ENCODE results near the gene EPS15.
"Not testable (repeated sequence)": the region's sequence is repeated elsewhere in the genome, so short reads cannot be mapped to it uniquely, and the experiment has no call there.

EPS15 gene

GRCh38 chr1:51509773-51510172 is 9.3 kb downstream of the EPS15 start:
- Histone ChIP-seq H3K4me2 (ENCODE audit: low read depth, low read length) (no peak overlapping the region), H3K4me3 (ENCODE audit: low read length) (no peak overlapping the region), H3K36me3 (replicated peaks; ENCODE audit: insufficient read depth, low read length) (no peaks in the 10 kb centered on the region), H3K79me2 (ENCODE audit: low read length) (peaks cover 96% of the 10 kb centered on the region), H3K4me1 (ENCODE audit: low read length) (peaks cover 25% of the 10 kb centered on the region), H3K27ac (ENCODE audit: low read length) (no peak overlapping the region), H3K9me3 (replicated peaks; ENCODE audit: insufficient read depth, low read length) (no peaks in the 10 kb centered on the region), H3F3A (ENCODE audit: insufficient read depth, low read length) (peaks cover 9% of the 10 kb centered on the region), H3K27me3 (replicated peaks; ENCODE audit: insufficient read depth, low read length) (no peaks in the 10 kb centered on the region), H3K9ac (ENCODE audit: low read length) (no peak overlapping the region), H3K9me2 (replicated peaks; ENCODE audit: insufficient read depth, low read length) (no peaks in the 10 kb centered on the region), H4K20me1 (ENCODE audit: insufficient read depth, low read length) (no peaks in the 10 kb centered on the region), H2AFZ (ENCODE audit: low read length) (no peak overlapping the region)
- TF ChIP-seq EZH2 (optimal IDR thresholded peaks at IDR 0.05; ENCODE audit: low read depth, low read length), result no peak
- TF ChIP-seq EZH2phosphoT487 (IDR thresholded peaks at IDR 0.05; ENCODE audit: low read length), result no peak
- TF ChIP-seq, protein P1, sequence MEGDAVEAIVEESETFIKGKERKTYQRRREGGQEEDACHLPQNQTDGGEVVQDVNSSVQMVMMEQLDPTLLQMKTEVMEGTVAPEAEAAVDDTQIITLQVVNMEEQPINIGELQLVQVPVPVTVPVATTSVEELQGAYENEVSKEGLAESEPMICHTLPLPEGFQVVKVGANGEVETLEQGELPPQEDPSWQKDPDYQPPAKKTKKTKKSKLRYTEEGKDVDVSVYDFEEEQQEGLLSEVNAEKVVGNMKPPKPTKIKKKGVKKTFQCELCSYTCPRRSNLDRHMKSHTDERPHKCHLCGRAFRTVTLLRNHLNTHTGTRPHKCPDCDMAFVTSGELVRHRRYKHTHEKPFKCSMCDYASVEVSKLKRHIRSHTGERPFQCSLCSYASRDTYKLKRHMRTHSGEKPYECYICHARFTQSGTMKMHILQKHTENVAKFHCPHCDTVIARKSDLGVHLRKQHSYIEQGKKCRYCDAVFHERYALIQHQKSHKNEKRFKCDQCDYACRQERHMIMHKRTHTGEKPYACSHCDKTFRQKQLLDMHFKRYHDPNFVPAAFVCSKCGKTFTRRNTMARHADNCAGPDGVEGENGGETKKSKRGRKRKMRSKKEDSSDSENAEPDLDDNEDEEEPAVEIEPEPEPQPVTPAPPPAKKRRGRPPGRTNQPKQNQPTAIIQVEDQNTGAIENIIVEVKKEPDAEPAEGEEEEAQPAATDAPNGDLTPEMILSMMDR (IDR thresholded peaks at IDR 0.05; ENCODE audit: low read length), result no peak
- no peak for DNase-seq

DNA sequence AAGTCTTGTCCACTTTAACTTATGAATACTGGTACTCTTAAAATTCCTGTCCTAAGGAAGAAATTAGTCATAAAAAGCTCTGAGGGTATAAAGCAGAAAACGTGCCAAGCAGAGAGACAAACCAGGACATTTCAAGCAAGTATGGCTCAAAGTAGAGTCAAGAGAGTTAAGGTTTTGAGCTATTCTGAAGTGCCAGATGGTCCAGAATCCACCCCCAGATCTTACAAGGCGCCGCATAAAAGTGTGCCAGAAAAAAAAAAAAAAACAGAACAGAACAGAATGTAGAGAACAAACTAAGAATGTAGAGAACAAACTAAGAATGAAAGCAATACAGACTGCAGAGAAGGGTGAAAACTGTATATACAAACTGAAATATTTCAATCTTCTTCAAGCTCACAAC is 12.5 kb downstream of the EPS15 start:
- Histone ChIP-seq H3K4me2 (ENCODE audit: low read depth, low read length) (no peak overlapping the region), H4K20me1 (ENCODE audit: insufficient read depth, low read length) (no peaks in the 10 kb centered on the region), H3K9ac (ENCODE audit: low read length) (no peak overlapping the region)

GRCh38 chr1:51504806-51505525 is 14.1 kb downstream of the EPS15 start:
- peaks cover 7% of the 10 kb centered on the region; the same call in 1 of the 2 replicates for H3K4me1 ChIP-seq (ENCODE audit: low read length)
- H3K27me3 ChIP-seq (replicated peaks; ENCODE audit: insufficient read depth, low read length), result no peaks in the 10 kb centered on the region
- no peak overlapping the region for H3K4me2 ChIP-seq (ENCODE audit: low read depth, low read length)
- no peak overlapping the region for H2AFZ ChIP-seq (ENCODE audit: low read length)
- H3K27ac ChIP-seq (ENCODE audit: low read length), result no peak overlapping the region
- H3K9me2 ChIP-seq (replicated peaks; ENCODE audit: insufficient read depth, low read length), result no peaks in the 10 kb centered on the region
- no peaks in the 10 kb centered on the region; the same call in 1 of the 2 replicates for H3K36me3 ChIP-seq (replicated peaks; ENCODE audit: insufficient read depth, low read length)
- H3K79me2 ChIP-seq (ENCODE audit: low read length), result peaks cover 90% of the 10 kb centered on the region
- peaks cover 18% of the 10 kb centered on the region for H3F3A ChIP-seq (ENCODE audit: insufficient read depth, low read length)
- no peaks in the 10 kb centered on the region for H4K20me1 ChIP-seq (ENCODE audit: insufficient read depth, low read length)
- no peaks in the 10 kb centered on the region for H3K9me3 ChIP-seq (replicated peaks; ENCODE audit: insufficient read depth, low read length)
- no peak overlapping the region for H3K9ac ChIP-seq (ENCODE audit: low read length)
- no peak overlapping the region for H3K4me3 ChIP-seq (ENCODE audit: low read length)
- TF ChIP-seq, protein P1 (IDR thresholded peaks at IDR 0.05; ENCODE audit: low read length), result no peak
- TF ChIP-seq EZH2 (optimal IDR thresholded peaks at IDR 0.05; ENCODE audit: low read depth, low read length), result no peak
- no peak for TF ChIP-seq EZH2phosphoT487 (IDR thresholded peaks at IDR 0.05; ENCODE audit: low read length)
- DNase-seq, result no peak

More for the DNA sequence above, 12.5 kb downstream of the EPS15 start:
- no peaks in the 10 kb centered on the region for H3K9me3 ChIP-seq (replicated peaks; ENCODE audit: insufficient read depth, low read length)
- DNase-seq, result no peak
- TF ChIP-seq EZH2phosphoT487 (IDR thresholded peaks at IDR 0.05; ENCODE audit: low read length) (no peak), EZH2 (optimal IDR thresholded peaks at IDR 0.05; ENCODE audit: low read depth, low read length) (no peak)
- TF ChIP-seq, protein P1 (IDR thresholded peaks at IDR 0.05; ENCODE audit: low read length), result no peak
- no peak overlapping the region for H3K4me3 ChIP-seq (ENCODE audit: low read length)
- H2AFZ ChIP-seq (ENCODE audit: low read length), result no peak overlapping the region
- H3K36me3 ChIP-seq (replicated peaks; ENCODE audit: insufficient read depth, low read length), result no peaks in the 10 kb centered on the region; the same call in 1 of the 2 replicates
- peaks cover 7% of the 10 kb centered on the region; the same call in 1 of the 2 replicates for H3K4me1 ChIP-seq (ENCODE audit: low read length)
- no peaks in the 10 kb centered on the region for H3K27me3 ChIP-seq (replicated peaks; ENCODE audit: insufficient read depth, low read length)
- peaks cover 9% of the 10 kb centered on the region for H3F3A ChIP-seq (ENCODE audit: insufficient read depth, low read length)
- no peaks in the 10 kb centered on the region for H3K9me2 ChIP-seq (replicated peaks; ENCODE audit: insufficient read depth, low read length)
- no peak overlapping the region for H3K27ac ChIP-seq (ENCODE audit: low read length)
- H3K79me2 ChIP-seq (ENCODE audit: low read length), result peaks cover 94% of the 10 kb centered on the region

DNA sequence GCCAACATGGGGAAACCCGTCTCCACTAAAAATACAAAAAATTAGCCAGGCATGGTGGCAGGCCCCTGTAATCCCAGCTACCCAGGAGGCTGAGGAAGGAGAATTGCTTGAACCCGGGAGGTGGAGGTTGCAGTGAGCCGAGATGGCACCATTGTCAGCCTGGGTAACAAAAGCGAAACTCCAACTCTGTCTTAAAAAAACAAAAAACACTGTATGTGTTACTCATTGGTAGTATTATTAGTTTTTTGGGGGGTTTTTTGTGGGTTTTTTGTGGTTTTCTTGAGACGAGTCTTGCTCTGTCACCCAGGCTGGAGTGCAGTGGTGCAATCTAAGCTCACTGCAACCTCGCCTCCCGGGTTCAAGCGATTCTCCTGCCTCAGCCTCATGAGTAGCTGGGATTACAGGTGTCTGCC is 17.8 kb downstream of the EPS15 start:
- not testable (repeated sequence) for H3K27me3 ChIP-seq (replicated peaks; ENCODE audit: insufficient read depth, low read length); H3K36me3 ChIP-seq (replicated peaks; ENCODE audit: insufficient read depth, low read length); H2AFZ ChIP-seq (ENCODE audit: low read length); H3K9me3 ChIP-seq (replicated peaks; ENCODE audit: insufficient read depth, low read length); H3K4me1 ChIP-seq (ENCODE audit: low read length); H4K20me1 ChIP-seq (ENCODE audit: insufficient read depth, low read length); H3K9me2 ChIP-seq (replicated peaks; ENCODE audit: insufficient read depth, low read length)
- Histone ChIP-seq H3K4me3 (ENCODE audit: low read length) (peak overlapping the region; percentile 33), H3K4me2 (ENCODE audit: low read depth, low read length) (peak overlapping the region; percentile 61; the same call in 1 of the 2 replicates), H3K9ac (ENCODE audit: low read length) (peak overlapping the region; percentile 8; the same call in 1 of the 2 replicates), H3F3A (ENCODE audit: insufficient read depth, low read length) (peaks cover 18% of the 10 kb centered on the region), H3K27ac (ENCODE audit: low read length) (peak overlapping the region; percentile 46; the same call in 1 of the 2 replicates), H3K79me2 (ENCODE audit: low read length) (peaks cover 92% of the 10 kb centered on the region)
- DNase-seq, result peak; percentile 89

All from MM.1S (cell line).